HCT116 (cell line): ENCODE results near the gene HOXC11. TPM values are rescaled to one million over a fixed set of nuclear protein-coding genes. Genes with fewer than 3 reads are reported as not detected.

Experiments used
- ATAC-seq: fragments of 200-7000 bp; cut with Tn5 transposase; 2 replicates; pipeline ENCODE4 v1.9.1; 2020; ENCODE audit warnings: mild to moderate bottlenecking, moderate library complexity
- BruUV-seq: library from RNA; stranded (reverse); fragments of 400-500 nt; replicated peaks from 2 replicates; lab custom pipeline; 2021; lab: Mats Ljungman, UMichigan
- CTCF ChIA-PET: fragments of 300-600 bp; sonication (Branson Sonifier 250); formaldehyde crosslinking; loops from one replicate; lab custom pipeline; 2021; ENCODE audit warnings: antibody characterized with exemption; lab: Charles Lee
- POLR2A ChIA-PET: fragments of 300-600, 350-600 bp; sonication (Branson Sonifier 250); formaldehyde crosslinking; loops from one replicate; lab custom pipeline; 2021; ENCODE audit warnings: antibody characterized with exemption; lab: Charles Lee
- RAD21 ChIA-PET, 2 experiments: fragments of 300-600 bp; sonication (Branson Sonifier 250); formaldehyde crosslinking; loops; one replicate each; lab custom pipeline; 2023; ENCODE audit warnings: low total read pairs in 2 of 2; ENCODE audit not compliant: uncharacterized antibody in 2 of 2, unreplicated experiment in 2 of 2, low non-redundant PET in 1 of 2; lab: Charles Lee
- DNase-seq: peaks from one replicate; pipeline ENCODE4 v3.0.0-alpha.2; 2010; ENCODE audit warnings: low read depth, low spot score
- H2AFZ ChIP-seq: fragments of 200-600 bp; shearing (Covaris generic), sonication (generic); 2 replicates; pipeline ENCODE4 v1.6.1; 2017; ENCODE audit warnings: low read depth, mixed run types, mixed read lengths, antibody characterized with exemption, low read length; ENCODE audit not compliant: poor library complexity, severe bottlenecking
- H3K27ac ChIP-seq: 2 replicates; pipeline ENCODE4 v1.5.1; 2012; ENCODE audit warnings: low read depth, low read length
- H3K27me3 ChIP-seq: fragments of 200-600 bp; sonication (generic); 2 replicates; pipeline ENCODE4 v1.6.1; 2016; ENCODE audit warnings: mixed run types, low read length, mixed read lengths; ENCODE audit not compliant: insufficient read depth
- H3K36me3 ChIP-seq, 2 experiments: fragments of 200-500 bp in 1 of 2; fragments of 200-600 bp in 1 of 2; sonication (Bioruptor generic) in 1 of 2; sonication (generic) in 1 of 2; 2 replicates each; pipeline versions ENCODE4 v1.5.1 to v1.6.1; 2014 to 2016; ENCODE audit warnings: low read length in 2 of 2, inconsistent platforms in 1 of 2, mixed read lengths in 1 of 2, mixed run types in 1 of 2; ENCODE audit not compliant: insufficient read depth in 2 of 2, control insufficient read depth in 1 of 2
- H3K4me1 ChIP-seq, 2 experiments: fragments of 200-600 bp in 1 of 2; sonication (generic) in 1 of 2; 2 replicates each; pipeline versions ENCODE4 v1.5.1 to v1.6.1; 2012 to 2017; ENCODE audit warnings: low read length in 2 of 2, inconsistent platforms in 1 of 2, mild to moderate bottlenecking in 1 of 2, mixed read lengths in 1 of 2, mixed run types in 1 of 2, moderate library complexity in 1 of 2; ENCODE audit not compliant: insufficient read depth in 2 of 2, control insufficient read depth in 1 of 2
- H3K4me2 ChIP-seq: fragments of 200-600 bp; sonication (generic); 2 replicates; pipeline ENCODE4 v1.6.1; 2017; ENCODE audit warnings: mixed run types, low read length, mixed read lengths
- H3K4me3 ChIP-seq, 2 experiments: fragments of 200-600 bp in 1 of 2; sonication (generic) in 1 of 2; replicated peaks in 1 of 2; 2 replicates each; pipeline ENCODE4 v1.5.1; 2011 to 2016; ENCODE audit warnings: low read length in 2 of 2, control low read depth in 1 of 2, low read depth in 1 of 2, mild to moderate bottlenecking in 1 of 2, mixed read lengths in 1 of 2, mixed run types in 1 of 2
- H3K79me2 ChIP-seq: fragments of 200-600 bp; sonication (generic); 2 replicates; pipeline ENCODE4 v1.6.1; 2017; ENCODE audit warnings: mild to moderate bottlenecking, mixed run types, low read length, moderate library complexity, mixed read lengths; ENCODE audit not compliant: insufficient read depth
- H3K9ac ChIP-seq: fragments of 200-600 bp; sonication (generic); 2 replicates; pipeline ENCODE4 v1.6.1; 2016; ENCODE audit warnings: low read length, mixed read lengths
- H3K9me2 ChIP-seq: fragments of 200-600 bp; sonication (generic), shearing (Covaris generic); 2 replicates; pipeline ENCODE4 v1.6.1; 2017; ENCODE audit warnings: mixed run types, mild to moderate bottlenecking, moderate library complexity; ENCODE audit not compliant: insufficient read depth
- H3K9me3 ChIP-seq, 2 experiments: fragments of 200-500 bp in 1 of 2; fragments of 200-600 bp in 1 of 2; sonication (Bioruptor generic) in 1 of 2; sonication (generic) in 1 of 2; 2 replicates each; pipeline ENCODE4 v1.6.1; 2014 to 2017; ENCODE audit warnings: low read length in 2 of 2, mixed read lengths in 2 of 2, inconsistent platforms in 1 of 2, low read depth in 1 of 2, mild to moderate bottlenecking in 1 of 2, mixed run types in 1 of 2, moderate library complexity in 1 of 2; ENCODE audit not compliant: control insufficient read depth in 1 of 2, insufficient read depth in 1 of 2
- H4K20me1 ChIP-seq: fragments of 200-600 bp; sonication (generic), shearing (Covaris generic); 2 replicates; pipeline ENCODE4 v1.6.1; 2017; ENCODE audit warnings: mixed run types, mild to moderate bottlenecking, moderate library complexity; ENCODE audit not compliant: insufficient read depth
- CBX3 ChIP-seq: IDR thresholded peaks from 2 replicates; pipeline ENCODE4 v1.6.1; 2012; ENCODE audit warnings: low read depth
- CTCF ChIP-seq, 3 experiments: fragments of 200-600 bp in 1 of 3; sonication (generic) in 1 of 3; IDR thresholded peaks in 2 of 3; conservative IDR thresholded peaks in 1 of 3; 2 replicates each; pipeline ENCODE4 v1.5.1; 2012 to 2017; ENCODE audit warnings: low read depth in 2 of 3, low read length in 2 of 3, antibody characterized with exemption in 1 of 3, borderline replicate concordance in 1 of 3, control low read depth in 1 of 3, mild to moderate bottlenecking in 1 of 3, mixed read lengths in 1 of 3, mixed run types in 1 of 3, moderate library complexity in 1 of 3; ENCODE audit not compliant: insufficient read depth in 1 of 3
- EGR1 ChIP-seq: IDR thresholded peaks from 2 replicates; pipeline ENCODE4 v1.6.1; 2012; ENCODE audit warnings: low read depth
- EZH2phosphoT487 ChIP-seq: fragments of 200-600 bp; IDR thresholded peaks from 2 replicates; pipeline ENCODE4 v1.6.1; 2018; ENCODE audit warnings: antibody characterized with exemption, borderline replicate concordance
- FOSL1 ChIP-seq: IDR thresholded peaks from 2 replicates; pipeline ENCODE4 v1.6.1; 2012; ENCODE audit warnings: low read depth
- POLR2AphosphoS5 ChIP-seq: IDR thresholded peaks from 2 replicates; pipeline ENCODE4 v1.6.1; 2011; ENCODE audit warnings: mild to moderate bottlenecking, low read depth, low read length, moderate library complexity
- RAD21 ChIP-seq: IDR thresholded peaks from 2 replicates; pipeline ENCODE4 v1.6.1; 2012; ENCODE audit warnings: low read depth, mild to moderate bottlenecking
- REST ChIP-seq: IDR thresholded peaks from 2 replicates; pipeline ENCODE4 v1.6.1; 2012; ENCODE audit warnings: low read depth
- ZBTB33 ChIP-seq: IDR thresholded peaks from 2 replicates; pipeline ENCODE4 v1.6.1; 2011; ENCODE audit warnings: mild to moderate bottlenecking, low read length, moderate library complexity; ENCODE audit not compliant: insufficient replicate concordance; ENCODE audit errors: extremely low read depth
- ZFX ChIP-seq: fragments of 450-650 bp; IDR thresholded peaks from 2 replicates; pipeline ENCODE4 v1.6.1; 2017
- intact Hi-C: fragments of 100-400 bp; cut with micrococcal nuclease; formaldehyde crosslinking; loops from 2 replicates; pipeline ENCODE4 v1.10.0; 2022
- total RNA-seq: library from RNA; stranded (reverse); gene quantifications from one replicate; pipeline ENCODE4 v1.2.1, GENCODE V29; 2021; ENCODE audit not compliant: unreplicated experiment

HOXC11 gene
- total RNA-seq, 1 experiment from 2014 or later, result 0.22 TPM

- intact Hi-C loops, result no loop called here
- H3K79me2 ChIP-seq, result peaks cover 50% of the 10 kb centered on the region
- H3K4me2 ChIP-seq, result peak overlapping the region; percentile 94
- ChIA-PET CTCF (interaction anchor here (1.1 to 4.7 kb wide), 5 partner anchors 9 to 211 kb away, joined by 3 to 22 read pairs (median 5); partner anchors contain the start of gene HOXC10), POLR2A (interaction anchor here (1.3 to 3.4 kb wide), 2 partner anchors 12 to 21 kb away, joined by 3 to 9 read pairs; partner anchors contain the start of gene HOXC10), RAD21 (interaction anchor here in 1 of 2 experiments (1.0 kb wide), 1 partner anchor 10 kb away, joined by 3 read pairs; no protein-coding TSS in a partner anchor)
- H3K4me3 ChIP-seq, result peak overlapping the region; percentile 78 to 85
- BruUV-seq, result TSS peak; percentile 52
- ATAC-seq (peak; percentile 19), DNase-seq (no peak)
- H3K9ac ChIP-seq, result peak overlapping the region; percentile 97
- no peaks in the 10 kb centered on the region for H3K9me2 ChIP-seq
- no peak overlapping the region for H2AFZ ChIP-seq
- no peaks in the 10 kb centered on the region for H3K27me3 ChIP-seq
- no peaks in the 10 kb centered on the region for H3K36me3 ChIP-seq
- H4K20me1 ChIP-seq, result no peaks in the 10 kb centered on the region
- H3K9me3 ChIP-seq, result no peaks in the 10 kb centered on the region
- TF ChIP-seq CTCF (IDR thresholded peaks at IDR 0.05 in 2 of 3, conservative IDR thresholded peaks at IDR 0.05 in 1 of 3; ENCODE audit: borderline replicate concordance in 1 of 3, insufficient read depth in 1 of 3, low read depth in 2 of 3, low read length in 2 of 3), result peak in 2 of 3 experiments; percentile 18 to 30; a peak in 3 of 6 replicates
- no peak for TF ChIP-seq EZH2phosphoT487
- no peak for TF ChIP-seq FOSL1
- TF ChIP-seq RAD21, result no peak
- TF ChIP-seq ZBTB33, result no peak
- TF ChIP-seq POLR2AphosphoS5, result peak; percentile 28; the same call in 1 of the 2 replicates
- TF ChIP-seq CBX3, result no peak
- TF ChIP-seq ZFX, result no peak
- TF ChIP-seq EGR1, result no peak
- no peak for TF ChIP-seq REST
- H3K27ac ChIP-seq, result peak overlapping the region; percentile 81
- peaks cover 22 to 44% of the 10 kb centered on the region in 2 experiments for H3K4me1 ChIP-seq
Measured at GRCh38 chr12:53996240-53997203, 23.6 kb downstream of the HOXC11 start.
